Mesendoderm (in vitro differentiated cells): ENCODE results near the gene PER2.
A peak's percentile ranks its signal among the peaks of the same experiment; 100 is the strongest.

Experiments used
- DNase-seq: peaks from one replicate; pipeline ENCODE4 v3.0.0; 2013
- H2AK5ac ChIP-seq: 2 replicates; pipeline ENCODE4 v1.6.1; 2013; ENCODE audit warnings: low read length, inconsistent platforms
- H2BK120ac ChIP-seq: 2 replicates; pipeline ENCODE4 v1.6.1; 2013; ENCODE audit warnings: low read depth, mild to moderate bottlenecking, low read length, moderate library complexity, mixed read lengths
- H2BK15ac ChIP-seq: replicated peaks from 2 replicates; pipeline ENCODE4 v1.6.1; 2013; ENCODE audit warnings: low read depth, mild to moderate bottlenecking, moderate library complexity
- H2BK5ac ChIP-seq: 2 replicates; pipeline ENCODE4 v1.6.1; 2013; ENCODE audit warnings: low read length, inconsistent platforms
- H3K18ac ChIP-seq: 2 replicates; pipeline ENCODE4 v1.6.1; 2013; ENCODE audit warnings: mild to moderate bottlenecking, low read length, mixed read lengths
- H3K23ac ChIP-seq: one replicate; pipeline ENCODE4 v1.6.1; 2013; ENCODE audit warnings: low read length
- H3K27ac ChIP-seq: 2 replicates; pipeline ENCODE4 v1.5.1; 2013; ENCODE audit warnings: low read depth, mild to moderate bottlenecking, inconsistent platforms, low read length, moderate library complexity
- H3K27me3 ChIP-seq: 2 replicates; pipeline ENCODE4 v1.6.1; 2013; ENCODE audit warnings: low read length, control low read depth, mild to moderate bottlenecking, inconsistent platforms; ENCODE audit not compliant: insufficient read depth, poor library complexity
- H3K36me3 ChIP-seq: 2 replicates; pipeline ENCODE4 v1.6.1; 2013; ENCODE audit warnings: low read length, inconsistent platforms; ENCODE audit not compliant: control insufficient read depth, insufficient read depth
- H3K4ac ChIP-seq: one replicate; pipeline ENCODE4 v1.6.1; 2013; ENCODE audit warnings: low read depth, mild to moderate bottlenecking, low read length, moderate library complexity
- H3K4me1 ChIP-seq: 2 replicates; pipeline ENCODE4 v1.6.1; 2013; ENCODE audit warnings: low read depth, low read length, inconsistent platforms; ENCODE audit not compliant: control insufficient read depth
- H3K4me2 ChIP-seq: 2 replicates; pipeline ENCODE4 v1.6.1; 2013; ENCODE audit warnings: low read length
- H3K4me3 ChIP-seq: 2 replicates; pipeline ENCODE4 v1.5.1; 2013; ENCODE audit warnings: mild to moderate bottlenecking, low read length
- H3K56ac ChIP-seq: one replicate; pipeline ENCODE4 v1.6.1; 2013; ENCODE audit warnings: low read length
- H3K79me1 ChIP-seq: 2 replicates; pipeline ENCODE4 v1.6.1; 2013; ENCODE audit warnings: low read length, inconsistent platforms
- H3K79me2 ChIP-seq: 2 replicates; pipeline ENCODE4 v1.6.1; 2013; ENCODE audit warnings: mild to moderate bottlenecking, low read length; ENCODE audit not compliant: control insufficient read depth, insufficient read depth
- H3K9ac ChIP-seq: 2 replicates; pipeline ENCODE4 v1.6.1; 2013; ENCODE audit warnings: low read length, inconsistent platforms
- H4K5ac ChIP-seq: one replicate; pipeline ENCODE4 v1.6.1; 2013; ENCODE audit warnings: low read length
- H4K8ac ChIP-seq: one replicate; pipeline ENCODE4 v1.6.1; 2013; ENCODE audit warnings: low read depth, mild to moderate bottlenecking, control low read depth, low read length, moderate library complexity
- WGBS: extraction: QIAGEN DNeasy Blood & Tissue Kit; methylation state at CpG from one replicate; pipeline ENCODE4 v1.1.7; 2013; ENCODE audit warnings: low lambda C conversion rate, missing lambda C conversion rate; ENCODE audit not compliant: insufficient coverage; ENCODE audit errors: extremely low coverage; 5-methylcytosine and 5-hydroxymethylcytosine counted together

Gene PER2

GRCh38 chr2:238294046-238294392 is 5.6 kb upstream of the PER2 start:
- Histone ChIP-seq H4K8ac (no peak overlapping the region), H3K79me2 (no peaks in the 10 kb centered on the region), H2BK120ac (no peak overlapping the region), H3K27ac (no peak overlapping the region), H3K27me3 (no peaks in the 10 kb centered on the region), H3K18ac (no peak overlapping the region), H3K9ac (no peak overlapping the region), H4K5ac (no peak overlapping the region), H3K23ac (no peak overlapping the region), H2AK5ac (no peak overlapping the region), H3K4me2 (no peak overlapping the region), H3K79me1 (no peaks in the 10 kb centered on the region), H2BK15ac (no peak overlapping the region), H3K4me1 (peaks cover 12% of the 10 kb centered on the region), H3K56ac (no peak overlapping the region), H3K36me3 (no peaks in the 10 kb centered on the region), H3K4me3 (no peak overlapping the region), H3K4ac (no peak overlapping the region), H2BK5ac (no peak overlapping the region)
- WGBS = no CpG with 5 or more reads among the region's 9 CpGs
- DNase-seq = no peak

- H3K23ac ChIP-seq = no peak overlapping the region
- no peak for DNase-seq
- H2BK5ac ChIP-seq = no peak overlapping the region
- WGBS = no CpG with 5 or more reads among the region's 8 CpGs
- peaks cover 13% of the 10 kb centered on the region for H3K4me1 ChIP-seq
- H2BK120ac ChIP-seq = no peak overlapping the region
- no peak overlapping the region for H3K4ac ChIP-seq
- H3K4me3 ChIP-seq = no peak overlapping the region
- H2AK5ac ChIP-seq = no peak overlapping the region
- H3K36me3 ChIP-seq = no peaks in the 10 kb centered on the region
- no peaks in the 10 kb centered on the region for H3K79me2 ChIP-seq
- H3K4me2 ChIP-seq = no peak overlapping the region
- H3K79me1 ChIP-seq = peaks cover 3% of the 10 kb centered on the region
- no peak overlapping the region for H4K8ac ChIP-seq
- H2BK15ac ChIP-seq = no peak overlapping the region
- no peaks in the 10 kb centered on the region for H3K27me3 ChIP-seq
- no peak overlapping the region for H3K27ac ChIP-seq
- H3K9ac ChIP-seq = no peak overlapping the region
- H3K18ac ChIP-seq = no peak overlapping the region
- no peak overlapping the region for H3K56ac ChIP-seq
- H4K5ac ChIP-seq = no peak overlapping the region
These were observed 3.3 kb upstream of the PER2 start for GRCh38 chr2:238291550-238292281.

- no peak overlapping the region for H2BK120ac ChIP-seq
- DNase-seq = no peak
- peaks cover 4% of the 10 kb centered on the region for H3K79me1 ChIP-seq
- no CpG with 5 or more reads among the region's 5 CpGs for WGBS
- no peak overlapping the region for H3K27ac ChIP-seq
- H3K56ac ChIP-seq = peak overlapping the region; percentile 45
- H3K4ac ChIP-seq = no peak overlapping the region
- H2BK5ac ChIP-seq = no peak overlapping the region
- H3K27me3 ChIP-seq = no peaks in the 10 kb centered on the region
- H3K9ac ChIP-seq = no peak overlapping the region
- H3K36me3 ChIP-seq = no peaks in the 10 kb centered on the region
- H2BK15ac ChIP-seq = no peak overlapping the region
- no peak overlapping the region for H3K18ac ChIP-seq
- no peak overlapping the region for H3K4me3 ChIP-seq
- peaks cover 13% of the 10 kb centered on the region for H3K4me1 ChIP-seq
- H4K8ac ChIP-seq = no peak overlapping the region
- no peak overlapping the region for H3K4me2 ChIP-seq
- H3K23ac ChIP-seq = no peak overlapping the region
- peaks cover 2% of the 10 kb centered on the region for H3K79me2 ChIP-seq
- no peak overlapping the region for H2AK5ac ChIP-seq
- no peak overlapping the region for H4K5ac ChIP-seq
These were observed 2.5 kb upstream of the PER2 start for GRCh38 chr2:238290715-238291549.

GRCh38 chr2:238290091-238290509 is 1.7 kb upstream of the PER2 start:
- H3K4me1 ChIP-seq = peaks cover 14% of the 10 kb centered on the region
- H4K5ac ChIP-seq = no peak overlapping the region
- no peak overlapping the region for H3K18ac ChIP-seq
- no peak overlapping the region for H3K4me3 ChIP-seq
- no peak overlapping the region for H3K27ac ChIP-seq
- no peak overlapping the region for H2BK120ac ChIP-seq
- no peaks in the 10 kb centered on the region for H3K27me3 ChIP-seq
- DNase-seq = peak; percentile 88
- no peak overlapping the region for H2BK15ac ChIP-seq
- H3K9ac ChIP-seq = no peak overlapping the region
- peaks cover 2% of the 10 kb centered on the region for H3K79me2 ChIP-seq
- H3K79me1 ChIP-seq = peaks cover 4% of the 10 kb centered on the region
- no peak overlapping the region for H3K23ac ChIP-seq
- no CpG with 5 or more reads among the region's 8 CpGs for WGBS
- H4K8ac ChIP-seq = no peak overlapping the region
- H3K36me3 ChIP-seq = no peaks in the 10 kb centered on the region
- H3K4me2 ChIP-seq = no peak overlapping the region
- no peak overlapping the region for H2BK5ac ChIP-seq
- H2AK5ac ChIP-seq = no peak overlapping the region
- no peak overlapping the region for H3K4ac ChIP-seq
- H3K56ac ChIP-seq = peak overlapping the region; percentile 31

- no peak overlapping the region for H2BK120ac ChIP-seq
- H4K5ac ChIP-seq = no peak overlapping the region
- peaks cover 4% of the 10 kb centered on the region for H3K79me1 ChIP-seq
- no peak overlapping the region for H4K8ac ChIP-seq
- H2BK5ac ChIP-seq = no peak overlapping the region
- H3K27ac ChIP-seq = no peak overlapping the region
- H3K18ac ChIP-seq = no peak overlapping the region
- H3K27me3 ChIP-seq = no peaks in the 10 kb centered on the region
- peaks cover 14% of the 10 kb centered on the region for H3K4me1 ChIP-seq
- no peak overlapping the region for H3K4me3 ChIP-seq
- peak overlapping the region; percentile 69 for H3K9ac ChIP-seq
- no peaks in the 10 kb centered on the region for H3K36me3 ChIP-seq
- peaks cover 2% of the 10 kb centered on the region for H3K79me2 ChIP-seq
- WGBS = no CpG with 5 or more reads among the region's 13 CpGs
- no peak overlapping the region for H3K4ac ChIP-seq
- H3K56ac ChIP-seq = peak overlapping the region; percentile 82
- H3K23ac ChIP-seq = no peak overlapping the region
- H2AK5ac ChIP-seq = no peak overlapping the region
- peak; percentile 28 for DNase-seq
- no peak overlapping the region for H2BK15ac ChIP-seq
- H3K4me2 ChIP-seq = peak overlapping the region; percentile 66
These were observed 1.2 kb upstream of the PER2 start for GRCh38 chr2:238289574-238289973.
